ENCODE measurements around the gene PRXL2A. TPM values are rescaled to one million over a fixed set of nuclear protein-coding genes. Genes with fewer than 3 reads are reported as not detected.
A peak's percentile ranks its signal among the peaks of the same experiment; 100 is the strongest.
"Not testable (repeated sequence)": the region's sequence is repeated elsewhere in the genome, so short reads cannot be mapped to it uniquely, and the experiment has no call there.

Gene PRXL2A
- total RNA-seq, 2 donors from 2014 or later, result 9.4 to 9.6 TPM

DNA sequence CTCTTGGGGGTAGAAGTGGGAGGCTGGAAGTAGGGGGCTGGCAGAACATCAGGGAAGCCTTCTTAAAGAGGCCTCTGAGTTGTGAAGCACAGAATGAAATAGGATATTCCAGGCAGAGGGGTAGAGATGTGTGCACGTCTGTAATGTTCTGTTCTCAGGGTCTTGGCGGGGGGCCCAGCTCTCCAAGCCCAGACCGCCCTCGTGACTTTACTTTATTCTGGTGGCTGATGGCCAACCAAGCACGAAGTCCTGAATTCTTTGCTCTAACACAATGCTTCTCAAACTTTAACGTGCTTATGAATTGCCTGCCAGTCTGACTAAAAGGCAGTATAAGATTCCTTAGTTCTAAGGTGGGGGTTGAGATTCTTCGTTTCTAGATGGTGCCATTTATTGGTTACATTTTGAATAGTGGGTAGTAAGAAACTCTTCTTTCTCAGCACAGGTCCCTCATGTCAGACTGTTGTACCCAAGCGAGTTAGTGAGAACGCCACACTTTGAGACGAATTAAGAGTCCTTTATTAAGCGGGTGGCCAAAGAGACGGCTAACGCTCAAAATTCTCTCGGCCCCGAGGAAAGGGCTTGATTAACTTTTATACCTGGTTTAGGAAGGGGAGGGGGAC lies 8.2 kb downstream of the PRXL2A start:
- no peaks in the 10 kb centered on the region for H3K27me3 Mint-ChIP-seq
- H3K9me3 Mint-ChIP-seq, result no peaks in the 10 kb centered on the region
- no peak overlapping the region for H3K27ac Mint-ChIP-seq
- no peak overlapping the region for H3K4me3 Mint-ChIP-seq
- no peak for ATAC-seq (replicated peaks)
- H3K36me3 Mint-ChIP-seq (ENCODE audit: low read depth), result no peaks in the 10 kb centered on the region
- peaks cover 11% of the 10 kb centered on the region for H3K4me1 Mint-ChIP-seq

DNA sequence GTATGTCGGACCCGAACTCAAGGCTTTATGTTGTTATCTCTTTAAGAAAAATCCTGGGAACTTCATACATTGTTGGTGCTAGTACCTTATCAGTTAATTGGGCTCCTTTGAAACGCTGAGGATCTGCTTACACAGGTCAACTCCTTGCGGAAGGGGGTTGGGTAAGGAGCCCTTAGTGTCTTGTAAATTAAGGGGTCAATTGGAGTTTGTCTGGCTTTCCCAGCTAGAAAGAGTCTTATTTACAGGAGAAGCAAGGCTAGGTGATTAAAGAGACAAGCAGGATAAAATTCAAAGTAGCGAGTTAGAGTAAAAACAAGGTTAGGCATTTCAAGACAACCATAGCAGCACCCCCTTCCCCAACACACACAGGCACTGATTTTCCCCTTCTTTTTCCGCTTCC lies 8.9 kb downstream of the PRXL2A start:
- H3K9me3 Mint-ChIP-seq; H3K27ac Mint-ChIP-seq; H3K36me3 Mint-ChIP-seq (ENCODE audit: low read depth); H3K4me3 Mint-ChIP-seq; ATAC-seq (replicated peaks); H3K27me3 Mint-ChIP-seq: not testable (repeated sequence)
- peaks cover 10% of the 10 kb centered on the region for H3K4me1 Mint-ChIP-seq

DNA sequence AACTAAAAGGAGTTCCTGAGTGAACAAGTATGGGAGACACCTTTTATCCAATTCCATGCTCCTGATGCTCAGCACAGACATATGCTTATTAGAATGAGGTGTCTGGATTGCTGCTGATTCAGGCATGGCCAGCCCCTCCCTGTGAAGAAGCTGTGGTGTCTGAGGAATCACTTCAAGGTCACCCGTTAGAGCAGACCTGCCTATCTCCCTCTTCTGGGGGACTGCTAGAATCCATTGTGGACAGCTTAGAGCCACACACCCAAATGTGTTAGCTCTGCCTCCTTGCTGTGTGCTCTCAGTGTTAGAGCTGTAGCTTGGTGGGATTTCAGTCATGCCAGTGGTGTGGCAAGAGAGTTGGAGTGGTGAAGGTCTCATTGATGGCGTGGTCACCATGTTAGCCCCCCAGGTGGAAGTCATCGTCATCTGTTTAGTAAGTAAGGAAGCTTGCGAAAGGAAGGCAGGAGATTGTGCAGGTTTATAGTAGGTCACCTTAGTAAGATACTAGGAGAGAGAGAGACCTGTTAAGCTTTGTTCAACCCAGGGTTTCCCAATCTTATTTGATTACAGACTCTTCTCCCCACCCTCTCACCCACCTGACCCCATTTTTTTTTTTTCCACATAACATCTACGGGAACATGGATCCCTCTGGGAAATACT lies 12.8 kb downstream of the PRXL2A start:
- Mint-ChIP-seq H3K4me3 (no peak overlapping the region), H3K36me3 (ENCODE audit: low read depth) (no peaks in the 10 kb centered on the region), H3K27ac (no peak overlapping the region), H3K27me3 (no peaks in the 10 kb centered on the region), H3K4me1 (no peaks in the 10 kb centered on the region), H3K9me3 (no peaks in the 10 kb centered on the region)
- no peak for ATAC-seq (replicated peaks)

DNA sequence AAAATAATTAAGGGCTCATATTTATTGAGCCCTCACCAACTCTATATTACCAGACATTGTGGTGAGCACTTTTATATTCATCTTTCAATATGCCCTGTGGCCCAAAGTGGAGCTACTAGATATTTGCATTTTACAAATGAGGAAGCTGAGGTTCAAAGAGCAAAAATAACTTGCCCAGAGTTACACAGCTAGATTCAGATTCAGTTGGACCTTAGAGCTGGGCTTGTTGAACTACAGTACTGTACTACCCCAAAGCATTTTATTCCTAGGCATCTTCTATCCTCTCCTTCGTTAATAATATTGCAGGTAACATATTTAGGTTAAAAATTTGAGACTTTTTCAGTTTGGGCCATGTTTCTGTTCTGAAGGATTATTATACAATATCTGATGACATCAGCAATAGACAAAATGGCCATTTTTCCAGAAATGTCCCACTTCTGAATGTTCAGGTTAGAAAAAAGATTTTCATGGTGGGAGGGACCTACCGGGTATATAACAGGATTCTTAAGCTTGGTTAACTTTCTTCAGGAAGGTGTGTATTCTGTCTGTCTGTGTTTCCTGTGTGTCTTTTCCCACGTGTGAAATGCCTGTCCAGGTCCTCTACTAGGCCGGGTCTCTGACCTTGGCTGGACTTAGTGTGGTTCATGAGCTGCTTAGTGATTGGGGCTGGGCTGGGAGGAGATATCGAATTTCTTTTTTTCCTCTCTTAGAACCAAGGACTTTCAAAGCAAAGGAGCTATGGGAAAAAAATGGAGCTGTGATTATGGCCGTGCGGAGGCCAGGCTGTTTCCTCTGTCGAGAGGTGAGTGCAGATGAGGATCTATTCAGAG lies 13.6 kb downstream of the PRXL2A start:
- H3K27ac Mint-ChIP-seq, result no peak overlapping the region
- no peak overlapping the region for H3K4me3 Mint-ChIP-seq
- no peaks in the 10 kb centered on the region for H3K27me3 Mint-ChIP-seq
- ATAC-seq (replicated peaks), result no peak
- H3K36me3 Mint-ChIP-seq (ENCODE audit: low read depth), result no peaks in the 10 kb centered on the region
- H3K9me3 Mint-ChIP-seq, result no peaks in the 10 kb centered on the region
- H3K4me1 Mint-ChIP-seq, result no peaks in the 10 kb centered on the region

DNA sequence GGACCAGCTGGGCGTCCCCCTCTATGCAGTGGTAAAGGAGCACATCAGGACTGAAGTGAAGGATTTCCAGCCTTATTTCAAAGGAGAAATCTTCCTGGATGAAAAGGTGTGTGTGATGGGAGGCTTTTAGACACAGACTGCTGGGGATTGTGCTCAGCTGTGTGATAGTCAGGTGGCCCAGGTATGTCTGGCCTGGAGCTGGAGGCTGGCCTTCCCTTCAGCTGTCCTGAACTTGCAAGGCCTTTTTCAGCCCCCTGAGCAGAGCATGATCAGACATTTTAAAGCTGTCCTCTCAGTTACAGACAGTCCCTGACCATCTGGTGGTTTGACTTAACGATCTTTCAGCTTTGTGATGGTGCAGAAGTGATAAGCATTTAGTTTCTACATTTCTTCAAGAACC lies 17.6 kb downstream of the PRXL2A start:
- Mint-ChIP-seq H3K27ac (no peak overlapping the region), H3K36me3 (ENCODE audit: low read depth) (no peaks in the 10 kb centered on the region), H3K4me1 (no peaks in the 10 kb centered on the region), H3K9me3 (no peaks in the 10 kb centered on the region), H3K4me3 (no peak overlapping the region), H3K27me3 (no peaks in the 10 kb centered on the region)
- ATAC-seq (replicated peaks), result no peak

GRCh38 chr10:80427541-80427940 lies 19.2 kb downstream of the PRXL2A start:
- no peaks in the 10 kb centered on the region for H3K4me1 Mint-ChIP-seq
- H3K36me3 Mint-ChIP-seq (ENCODE audit: low read depth), result no peaks in the 10 kb centered on the region
- peak overlapping the region; percentile 61 for H3K27ac Mint-ChIP-seq
- H3K4me3 Mint-ChIP-seq, result no peak overlapping the region
- no peaks in the 10 kb centered on the region for H3K9me3 Mint-ChIP-seq
- ATAC-seq (replicated peaks), result no peak
- no peaks in the 10 kb centered on the region for H3K27me3 Mint-ChIP-seq

- H3K9me3 Mint-ChIP-seq, result no peaks in the 10 kb centered on the region
- no peak overlapping the region for H3K4me3 Mint-ChIP-seq
- no peaks in the 10 kb centered on the region for H3K27me3 Mint-ChIP-seq
- no peaks in the 10 kb centered on the region for H3K4me1 Mint-ChIP-seq
- peak; percentile 21 for ATAC-seq (replicated peaks)
- H3K36me3 Mint-ChIP-seq (ENCODE audit: low read depth), result no peaks in the 10 kb centered on the region
- H3K27ac Mint-ChIP-seq, result peak overlapping the region; percentile 6
Measured at GRCh38 chr10:80429521-80429973, 21.2 kb downstream of the PRXL2A start.

GRCh38 chr10:80433134-80433533 lies 24.8 kb downstream of the PRXL2A start:
- peaks cover 4% of the 10 kb centered on the region for H3K27me3 Mint-ChIP-seq
- no peak for ATAC-seq (replicated peaks)
- no peaks in the 10 kb centered on the region for H3K36me3 Mint-ChIP-seq (ENCODE audit: low read depth)
- no peaks in the 10 kb centered on the region for H3K9me3 Mint-ChIP-seq
- peak overlapping the region; percentile 18 for H3K27ac Mint-ChIP-seq
- no peak overlapping the region for H3K4me3 Mint-ChIP-seq
- H3K4me1 Mint-ChIP-seq, result no peaks in the 10 kb centered on the region

DNA sequence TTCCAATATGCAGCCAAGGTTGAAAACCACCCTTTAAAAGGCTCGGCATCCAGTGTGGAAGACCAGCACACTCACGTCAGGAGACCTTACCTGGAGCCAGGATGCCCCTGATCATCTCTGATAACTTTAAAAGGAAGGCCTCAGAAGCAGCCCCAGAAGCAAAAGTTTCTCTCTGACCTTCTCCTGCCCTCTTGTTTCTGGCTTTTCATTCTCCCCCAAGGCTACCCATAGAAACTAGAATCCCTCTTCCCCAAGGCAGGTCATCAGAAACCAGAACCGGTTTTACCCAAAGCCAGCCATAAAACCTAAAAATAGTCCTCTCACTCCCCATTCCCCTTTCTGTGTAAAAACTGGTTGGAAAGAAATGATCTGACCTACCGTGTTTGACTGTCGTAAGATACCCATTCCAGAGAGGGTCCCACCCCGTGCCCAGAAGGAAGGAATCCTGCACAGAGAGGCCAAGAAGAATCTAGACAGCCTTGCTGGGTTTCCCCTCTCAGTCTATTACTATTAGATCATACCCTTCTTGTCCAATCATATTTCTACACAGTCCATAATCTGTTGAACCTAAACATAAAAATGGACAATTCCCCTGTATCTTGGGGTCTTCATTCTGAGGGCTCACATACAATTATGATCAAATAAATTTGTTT lies 28.2 kb downstream of the PRXL2A start:
- no peak overlapping the region for H3K4me3 Mint-ChIP-seq
- H3K36me3 Mint-ChIP-seq (ENCODE audit: low read depth), result no peaks in the 10 kb centered on the region
- no peak for ATAC-seq (replicated peaks)
- H3K4me1 Mint-ChIP-seq, result no peaks in the 10 kb centered on the region
- H3K27ac Mint-ChIP-seq, result no peak overlapping the region
- H3K9me3 Mint-ChIP-seq, result no peaks in the 10 kb centered on the region
- H3K27me3 Mint-ChIP-seq, result peaks cover 4% of the 10 kb centered on the region

DNA sequence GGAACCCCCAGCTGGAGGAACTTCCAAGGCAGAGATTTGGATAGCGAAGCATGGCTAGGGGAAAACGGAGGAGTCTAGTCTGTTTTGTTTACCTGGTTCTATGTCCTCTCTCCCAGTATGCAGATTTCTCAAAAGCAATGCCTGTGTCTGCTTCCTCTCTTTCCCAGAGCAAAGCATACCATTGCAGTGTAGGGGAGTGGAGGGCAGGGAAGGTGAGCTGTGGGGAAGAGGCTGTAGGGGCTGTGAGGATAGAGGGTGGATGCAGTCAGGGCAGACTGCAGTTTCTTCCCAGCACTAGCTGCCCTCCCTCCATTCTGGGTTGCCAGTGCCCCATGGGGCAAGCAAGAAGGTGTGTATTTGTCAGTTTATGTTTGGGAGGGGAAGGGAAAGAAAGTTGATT lies 28.9 kb downstream of the PRXL2A start:
- Mint-ChIP-seq H3K36me3 (ENCODE audit: low read depth) (no peaks in the 10 kb centered on the region), H3K4me3 (no peak overlapping the region), H3K27ac (no peak overlapping the region), H3K27me3 (peaks cover 4% of the 10 kb centered on the region), H3K9me3 (no peaks in the 10 kb centered on the region), H3K4me1 (no peaks in the 10 kb centered on the region)
- ATAC-seq (replicated peaks), result no peak

DNA sequence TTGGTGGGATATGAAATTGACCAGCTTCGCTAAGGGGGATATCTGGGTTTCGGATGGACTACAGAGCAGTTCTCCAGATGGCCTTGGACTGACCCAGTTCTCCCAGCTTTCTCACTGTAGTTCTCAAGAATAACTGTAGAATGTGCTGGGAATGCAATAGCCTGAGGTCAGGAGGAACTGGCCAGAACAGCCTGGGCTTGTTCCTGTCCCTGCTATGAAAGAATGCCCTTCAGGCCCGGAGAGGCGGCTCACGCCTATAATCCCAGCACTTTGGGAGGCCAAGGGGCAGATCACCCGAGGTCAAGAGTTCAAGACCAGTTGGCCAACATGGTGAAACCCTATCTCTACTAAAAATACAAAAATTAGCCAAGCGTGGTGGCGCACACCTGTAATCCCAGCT lies 33.5 kb downstream of the PRXL2A start:
- Mint-ChIP-seq H3K4me1 (peaks cover 23% of the 10 kb centered on the region), H3K27me3 (peaks cover 4% of the 10 kb centered on the region), H3K4me3 (no peak overlapping the region), H3K36me3 (ENCODE audit: low read depth) (no peaks in the 10 kb centered on the region), H3K27ac (no peak overlapping the region), H3K9me3 (no peaks in the 10 kb centered on the region)
- ATAC-seq (replicated peaks), result no peak

- Mint-ChIP-seq H3K9me3 (no peaks in the 10 kb centered on the region), H3K4me3 (no peak overlapping the region), H3K4me1 (peaks cover 25% of the 10 kb centered on the region), H3K36me3 (ENCODE audit: low read depth) (no peaks in the 10 kb centered on the region), H3K27ac (no peak overlapping the region), H3K27me3 (peaks cover 2% of the 10 kb centered on the region)
- no peak for ATAC-seq (replicated peaks)
Measured at GRCh38 chr10:80442879-80443278, 34.5 kb downstream of the PRXL2A start.

DNA sequence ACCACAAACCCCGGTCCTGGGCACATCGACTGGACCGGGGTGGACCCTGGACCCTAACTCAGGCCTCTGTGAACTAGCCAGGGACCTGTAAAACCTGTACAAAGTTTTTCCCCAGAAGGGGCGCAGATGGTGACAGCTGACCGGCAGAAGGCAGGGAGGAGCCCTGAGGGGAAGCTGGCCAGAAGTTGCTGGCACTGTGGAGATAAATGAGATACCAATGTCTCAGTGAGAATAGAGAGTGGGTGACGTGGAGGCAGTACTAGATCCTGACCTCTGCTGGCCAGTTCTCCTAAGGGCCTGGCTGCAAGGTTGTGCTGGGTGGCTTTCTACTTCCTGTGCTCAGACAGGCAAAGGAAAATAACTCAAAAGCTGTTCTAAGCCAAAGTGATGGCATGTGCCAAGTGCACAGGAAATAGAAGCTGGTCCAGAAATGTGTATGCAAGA lies 35.2 kb downstream of the PRXL2A start:
- Mint-ChIP-seq H3K4me1 (peaks cover 31% of the 10 kb centered on the region), H3K27ac (peak overlapping the region; percentile 85), H3K4me3 (no peak overlapping the region), H3K36me3 (ENCODE audit: low read depth) (no peaks in the 10 kb centered on the region), H3K27me3 (no peaks in the 10 kb centered on the region), H3K9me3 (no peaks in the 10 kb centered on the region)
- peak; percentile 42 for ATAC-seq (replicated peaks)

GRCh38 chr10:80444124-80444523 lies 35.8 kb downstream of the PRXL2A start:
- Mint-ChIP-seq H3K4me1 (peaks cover 33% of the 10 kb centered on the region), H3K27ac (peak overlapping the region; percentile 85), H3K36me3 (ENCODE audit: low read depth) (no peaks in the 10 kb centered on the region), H3K4me3 (no peak overlapping the region), H3K27me3 (no peaks in the 10 kb centered on the region), H3K9me3 (no peaks in the 10 kb centered on the region)
- ATAC-seq (replicated peaks), result no peak

Measured in activated T-helper 17 cell treated with anti-CD3 and anti-CD28 coated beads, Interleukin-2, amount 50 U/mL, for 72 hours (primary cell).